Neural cell (in vitro differentiated cells): Measurements from ENCODE around the gene PNPLA5. TPM values are rescaled to one million over a fixed set of nuclear protein-coding genes. Genes with fewer than 3 reads are reported as not detected.

Source experiments
- H2AFZ ChIP-seq: fragments of 200-600, 300-800 bp; sonication (generic), shearing (Covaris generic); 2 replicates; pipeline ENCODE4 v1.6.0; 2014; ENCODE audit warnings: low read depth, mild to moderate bottlenecking, antibody characterized with exemption, low read length, moderate library complexity
- H3F3A ChIP-seq: fragments of 200-600 bp; shearing (Covaris generic); 2 replicates; pipeline ENCODE4 v1.6.1; 2016; ENCODE audit warnings: mild to moderate bottlenecking, moderate library complexity, mixed read lengths, antibody characterized with exemption, low read length; ENCODE audit not compliant: insufficient read depth, poor library complexity, severe bottlenecking
- H3K27ac ChIP-seq: fragments of 200-600, 300-800 bp; sonication (generic), shearing (Covaris generic); 2 replicates; pipeline ENCODE4 v1.5.1; 2014; ENCODE audit warnings: mild to moderate bottlenecking, low read length, moderate library complexity
- H3K27me3 ChIP-seq: fragments of 300-800, 200-600 bp; sonication (generic), shearing (Covaris generic); 2 replicates; pipeline ENCODE4 v1.6.0; 2014; ENCODE audit warnings: mild to moderate bottlenecking, low read depth, low read length, moderate library complexity; ENCODE audit not compliant: insufficient read depth
- H3K36me3 ChIP-seq: fragments of 300-800, 200-600 bp; sonication (generic), shearing (Covaris generic); 2 replicates; pipeline ENCODE4 v1.5.1; 2014; ENCODE audit warnings: mild to moderate bottlenecking, antibody characterized with exemption, low read length, moderate library complexity; ENCODE audit not compliant: insufficient read depth
- H3K4me2 ChIP-seq: fragments of 300-800, 200-600 bp; sonication (generic), shearing (Covaris generic); 2 replicates; pipeline ENCODE4 v1.6.0; 2014; ENCODE audit warnings: mild to moderate bottlenecking, low read length
- H3K4me3 ChIP-seq: fragments of 300-800, 200-600 bp; sonication (generic), shearing (Covaris generic); 2 replicates; pipeline ENCODE4 v1.5.1; 2014; ENCODE audit warnings: mild to moderate bottlenecking, low read length, moderate library complexity
- H3K79me2 ChIP-seq: fragments of 200-600 bp; shearing (Covaris generic); replicated peaks from 2 replicates; pipeline ENCODE4 v1.6.0; 2014; ENCODE audit warnings: mild to moderate bottlenecking, low read length, moderate library complexity; ENCODE audit not compliant: insufficient read depth
- H3K9ac ChIP-seq: fragments of 300-800, 200-600 bp; sonication (generic), shearing (Covaris generic); 2 replicates; pipeline ENCODE4 v1.6.1; 2016; ENCODE audit warnings: mild to moderate bottlenecking, low read length, mixed read lengths
- H3K9me2 ChIP-seq: fragments of 200-600 bp; shearing (Covaris generic); 2 replicates; pipeline ENCODE4 v1.6.1; 2016; ENCODE audit warnings: mild to moderate bottlenecking, low read length, mixed read lengths; ENCODE audit not compliant: insufficient read depth
- H3K9me3 ChIP-seq: fragments of 200-600, 300-800 bp; sonication (generic), shearing (Covaris generic); 2 replicates; pipeline ENCODE4 v1.6.1; 2016; ENCODE audit warnings: mild to moderate bottlenecking, mixed run types, low read length, moderate library complexity, mixed read lengths
- H4K20me1 ChIP-seq: fragments of 200-600 bp; shearing (Covaris generic); 2 replicates; pipeline ENCODE4 v1.6.1; 2016; ENCODE audit warnings: mild to moderate bottlenecking, mixed run types; ENCODE audit not compliant: insufficient read depth
- EP300 ChIP-seq: fragments of 450-650 bp; conservative IDR thresholded peaks from 2 replicates; pipeline ENCODE4 v1.6.1; 2014; ENCODE audit warnings: antibody characterized with exemption, mild to moderate bottlenecking, moderate library complexity; ENCODE audit not compliant: poor library complexity, severe bottlenecking
- EZH2 ChIP-seq: fragments of 200-600, 300-800 bp; shearing (Covaris generic), sonication (generic); IDR thresholded peaks from 2 replicates; pipeline ENCODE4 v1.6.1; 2014; ENCODE audit warnings: antibody characterized with exemption, low read length, borderline replicate concordance, mild to moderate bottlenecking; ENCODE audit not compliant: insufficient read depth, poor library complexity, severe bottlenecking
- MXI1 ChIP-seq: fragments of 450-650 bp; conservative IDR thresholded peaks from 2 replicates; pipeline ENCODE4 v1.6.1; 2014; ENCODE audit warnings: antibody characterized with exemption, mild to moderate bottlenecking; ENCODE audit not compliant: poor library complexity, severe bottlenecking
- POLR2AphosphoS5 ChIP-seq: IDR thresholded peaks from 2 replicates; pipeline ENCODE4 v1.6.1; 2012
- RAD21 ChIP-seq: fragments of 450-650 bp; conservative IDR thresholded peaks from 2 replicates; pipeline ENCODE4 v1.6.1; 2014; ENCODE audit warnings: antibody characterized with exemption, mild to moderate bottlenecking, moderate library complexity
- SMC3 ChIP-seq: fragments of 450-650 bp; conservative IDR thresholded peaks from 2 replicates; pipeline ENCODE4 v1.6.1; 2014; ENCODE audit warnings: antibody characterized with exemption, mild to moderate bottlenecking, moderate library complexity; ENCODE audit not compliant: poor library complexity
- TAF1 ChIP-seq: IDR thresholded peaks from 2 replicates; pipeline ENCODE4 v1.6.1; 2012; ENCODE audit warnings: low read depth
- polyA plus RNA-seq: library from polyadenylated mRNA; depleted of rRNA; stranded (reverse); fragments of >200 nt; gene quantifications from 2 replicates; pipeline ENCODE4 v1.2.3, GENCODE V29; 2014
- TF ChIP-seq, protein P1 (sequence below): IDR thresholded peaks from 2 replicates; pipeline ENCODE4 v1.6.1; 2012; ENCODE audit warnings: borderline replicate concordance
- TF ChIP-seq, protein P2 (sequence below): fragments of 450-650 bp; IDR thresholded peaks from 2 replicates; pipeline ENCODE4 v1.5.1; 2014; ENCODE audit warnings: antibody characterized with exemption, mild to moderate bottlenecking, moderate library complexity; ENCODE audit not compliant: poor library complexity, severe bottlenecking

The PNPLA5 gene
- polyA plus RNA-seq, 1 donor from 2014 or later, result not detected

DNA sequence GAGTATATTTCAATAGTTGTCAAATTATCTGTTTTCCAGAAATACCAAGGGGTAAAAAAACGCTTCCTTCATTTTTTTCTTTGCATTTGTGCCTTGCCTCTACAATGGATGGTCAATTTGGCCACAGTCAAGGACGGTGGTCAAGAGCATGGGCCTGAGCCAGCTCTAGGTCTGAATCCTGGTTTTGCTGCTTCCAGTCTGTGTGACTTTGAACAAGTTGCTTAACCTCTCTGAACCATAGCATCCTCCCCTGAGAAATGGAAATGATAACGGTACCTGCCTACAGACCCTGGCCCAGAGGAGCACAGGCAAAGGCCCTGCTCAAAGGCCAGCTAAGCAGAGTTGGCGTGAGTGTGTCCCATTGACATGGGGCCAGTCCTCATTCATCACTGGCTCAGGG, 3.1 kb downstream of the PNPLA5 start:
- no peaks in the 10 kb centered on the region for H3K9me2 ChIP-seq

DNA sequence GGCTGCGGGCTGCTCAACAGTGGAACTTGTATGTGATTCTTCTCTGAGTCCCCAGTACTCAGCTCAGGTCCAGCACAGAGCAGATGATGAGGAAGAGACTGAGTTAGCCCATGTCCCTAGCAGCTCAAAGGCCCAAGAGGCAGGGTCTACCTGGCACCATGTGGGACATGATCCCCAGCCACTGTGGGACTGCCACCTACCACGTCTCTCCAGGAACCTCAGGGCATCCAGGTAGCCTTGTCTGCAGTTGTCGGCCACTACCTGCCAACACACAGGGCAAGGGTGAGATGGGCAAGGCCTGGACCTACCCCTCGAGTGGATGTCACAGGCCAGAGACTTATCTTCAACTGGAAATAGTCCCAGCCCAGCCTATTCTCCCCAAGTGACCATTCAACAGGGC, 4.4 kb downstream of the PNPLA5 start:
- H3K36me3 ChIP-seq, result no peaks in the 10 kb centered on the region
- no peaks in the 10 kb centered on the region for H3F3A ChIP-seq
- no peak overlapping the region for H2AFZ ChIP-seq
- no peaks in the 10 kb centered on the region for H3K9me2 ChIP-seq
- H3K79me2 ChIP-seq, result no peaks in the 10 kb centered on the region
- H3K4me2 ChIP-seq, result no peak overlapping the region
- H3K9me3 ChIP-seq, result no peaks in the 10 kb centered on the region
- no peak overlapping the region for H3K4me3 ChIP-seq
- TF ChIP-seq, protein P1, sequence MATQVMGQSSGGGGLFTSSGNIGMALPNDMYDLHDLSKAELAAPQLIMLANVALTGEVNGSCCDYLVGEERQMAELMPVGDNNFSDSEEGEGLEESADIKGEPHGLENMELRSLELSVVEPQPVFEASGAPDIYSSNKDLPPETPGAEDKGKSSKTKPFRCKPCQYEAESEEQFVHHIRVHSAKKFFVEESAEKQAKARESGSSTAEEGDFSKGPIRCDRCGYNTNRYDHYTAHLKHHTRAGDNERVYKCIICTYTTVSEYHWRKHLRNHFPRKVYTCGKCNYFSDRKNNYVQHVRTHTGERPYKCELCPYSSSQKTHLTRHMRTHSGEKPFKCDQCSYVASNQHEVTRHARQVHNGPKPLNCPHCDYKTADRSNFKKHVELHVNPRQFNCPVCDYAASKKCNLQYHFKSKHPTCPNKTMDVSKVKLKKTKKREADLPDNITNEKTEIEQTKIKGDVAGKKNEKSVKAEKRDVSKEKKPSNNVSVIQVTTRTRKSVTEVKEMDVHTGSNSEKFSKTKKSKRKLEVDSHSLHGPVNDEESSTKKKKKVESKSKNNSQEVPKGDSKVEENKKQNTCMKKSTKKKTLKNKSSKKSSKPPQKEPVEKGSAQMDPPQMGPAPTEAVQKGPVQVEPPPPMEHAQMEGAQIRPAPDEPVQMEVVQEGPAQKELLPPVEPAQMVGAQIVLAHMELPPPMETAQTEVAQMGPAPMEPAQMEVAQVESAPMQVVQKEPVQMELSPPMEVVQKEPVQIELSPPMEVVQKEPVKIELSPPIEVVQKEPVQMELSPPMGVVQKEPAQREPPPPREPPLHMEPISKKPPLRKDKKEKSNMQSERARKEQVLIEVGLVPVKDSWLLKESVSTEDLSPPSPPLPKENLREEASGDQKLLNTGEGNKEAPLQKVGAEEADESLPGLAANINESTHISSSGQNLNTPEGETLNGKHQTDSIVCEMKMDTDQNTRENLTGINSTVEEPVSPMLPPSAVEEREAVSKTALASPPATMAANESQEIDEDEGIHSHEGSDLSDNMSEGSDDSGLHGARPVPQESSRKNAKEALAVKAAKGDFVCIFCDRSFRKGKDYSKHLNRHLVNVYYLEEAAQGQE, result no peak
- TF ChIP-seq MXI1 (no peak), EP300 (no peak), SMC3 (no peak), POLR2AphosphoS5 (no peak), EZH2 (no peak), TAF1 (no peak), RAD21 (no peak)
- TF ChIP-seq, protein P2, sequence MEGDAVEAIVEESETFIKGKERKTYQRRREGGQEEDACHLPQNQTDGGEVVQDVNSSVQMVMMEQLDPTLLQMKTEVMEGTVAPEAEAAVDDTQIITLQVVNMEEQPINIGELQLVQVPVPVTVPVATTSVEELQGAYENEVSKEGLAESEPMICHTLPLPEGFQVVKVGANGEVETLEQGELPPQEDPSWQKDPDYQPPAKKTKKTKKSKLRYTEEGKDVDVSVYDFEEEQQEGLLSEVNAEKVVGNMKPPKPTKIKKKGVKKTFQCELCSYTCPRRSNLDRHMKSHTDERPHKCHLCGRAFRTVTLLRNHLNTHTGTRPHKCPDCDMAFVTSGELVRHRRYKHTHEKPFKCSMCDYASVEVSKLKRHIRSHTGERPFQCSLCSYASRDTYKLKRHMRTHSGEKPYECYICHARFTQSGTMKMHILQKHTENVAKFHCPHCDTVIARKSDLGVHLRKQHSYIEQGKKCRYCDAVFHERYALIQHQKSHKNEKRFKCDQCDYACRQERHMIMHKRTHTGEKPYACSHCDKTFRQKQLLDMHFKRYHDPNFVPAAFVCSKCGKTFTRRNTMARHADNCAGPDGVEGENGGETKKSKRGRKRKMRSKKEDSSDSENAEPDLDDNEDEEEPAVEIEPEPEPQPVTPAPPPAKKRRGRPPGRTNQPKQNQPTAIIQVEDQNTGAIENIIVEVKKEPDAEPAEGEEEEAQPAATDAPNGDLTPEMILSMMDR, result no peak
- peaks cover 36% of the 10 kb centered on the region for H3K27me3 ChIP-seq
- H4K20me1 ChIP-seq, result no peaks in the 10 kb centered on the region
- no peak overlapping the region for H3K9ac ChIP-seq
- no peak overlapping the region for H3K27ac ChIP-seq

More for the DNA sequence above, 3.1 kb downstream of the PNPLA5 start:
- no peak overlapping the region for H2AFZ ChIP-seq
- H3K79me2 ChIP-seq, result no peaks in the 10 kb centered on the region
- H4K20me1 ChIP-seq, result no peaks in the 10 kb centered on the region
- no peaks in the 10 kb centered on the region for H3K36me3 ChIP-seq
- TF ChIP-seq EP300 (no peak), EZH2 (no peak), TAF1 (no peak), RAD21 (no peak), MXI1 (no peak), SMC3 (no peak), POLR2AphosphoS5 (no peak)
- TF ChIP-seq, protein P1, result no peak
- TF ChIP-seq, protein P2, result no peak
- no peak overlapping the region for H3K4me3 ChIP-seq
- H3F3A ChIP-seq, result no peaks in the 10 kb centered on the region
- peaks cover 43% of the 10 kb centered on the region for H3K27me3 ChIP-seq
- no peak overlapping the region for H3K4me2 ChIP-seq
- H3K27ac ChIP-seq, result no peak overlapping the region
- H3K9me3 ChIP-seq, result no peaks in the 10 kb centered on the region
- no peak overlapping the region for H3K9ac ChIP-seq
